Stimulated activated naive CD8-positive, alpha-beta T cell treated with anti-CD3 and anti-CD28 coated beads, Interleukin-15, Interleukin-2, amounts not matched to agents 100 U/mL and 50 U/mL, for 24 hours (primary cell): ENCODE measurements around the gene KIF12.
A peak's percentile ranks its signal among the peaks of the same experiment; 100 is the strongest.

ENCODE experiments used
- ATAC-seq: fragments of 150-1000 bp; cut with Tn5 transposase; one replicate; pipeline ENCODE4 v1.10.0; 2021
- DNase-seq: peaks from one replicate; pipeline ENCODE4 v3.0.0; 2021

KIF12 gene

GRCh38 chr9:114123031-114123977 lies 24.2 kb upstream of the KIF12 start:
- DNase-seq (no peak), ATAC-seq (no peak)

DNA sequence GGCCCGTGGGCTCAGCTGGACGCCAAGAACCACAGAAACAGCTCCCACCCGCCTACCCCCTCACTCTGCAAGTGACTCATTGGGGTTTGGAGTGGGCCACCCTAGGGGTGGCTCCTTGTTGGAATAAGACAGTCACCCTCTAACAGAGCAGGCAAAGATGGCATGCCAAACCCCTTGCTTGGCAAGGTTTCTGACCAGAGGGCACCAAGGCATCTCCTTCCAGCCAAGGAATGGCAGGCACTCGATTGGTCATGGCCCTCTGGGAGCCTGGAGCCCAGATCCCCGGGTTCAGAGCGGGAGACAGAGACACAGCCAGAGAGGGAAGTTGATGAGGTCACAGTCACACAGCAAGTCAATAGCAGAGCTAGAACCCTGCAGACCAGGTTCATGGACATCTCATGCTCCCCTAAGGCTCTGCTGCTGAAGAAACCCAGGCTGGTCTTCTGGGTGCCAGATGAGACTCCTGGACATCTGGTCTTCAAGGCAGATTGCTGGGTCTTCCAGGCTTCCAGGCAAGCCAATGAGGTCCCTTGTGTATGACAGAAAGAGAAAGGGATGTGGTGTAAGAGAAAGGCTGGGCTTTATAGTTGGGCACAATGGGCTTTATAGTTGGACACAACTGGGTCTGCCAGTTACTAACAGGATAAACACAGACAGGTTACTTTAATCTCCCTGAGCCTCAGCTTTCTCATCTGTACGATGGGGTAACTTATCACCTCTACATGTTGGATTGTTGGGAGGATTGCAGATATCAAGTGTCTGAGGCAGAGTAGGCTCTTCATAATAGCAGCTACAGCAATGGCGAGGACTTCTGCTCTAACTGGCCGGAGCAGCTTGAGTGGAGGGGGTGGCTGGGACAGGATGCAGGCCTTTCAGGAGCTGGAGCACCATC lies 23.3 kb upstream of the KIF12 start:
- ATAC-seq, result no peak

DNA sequence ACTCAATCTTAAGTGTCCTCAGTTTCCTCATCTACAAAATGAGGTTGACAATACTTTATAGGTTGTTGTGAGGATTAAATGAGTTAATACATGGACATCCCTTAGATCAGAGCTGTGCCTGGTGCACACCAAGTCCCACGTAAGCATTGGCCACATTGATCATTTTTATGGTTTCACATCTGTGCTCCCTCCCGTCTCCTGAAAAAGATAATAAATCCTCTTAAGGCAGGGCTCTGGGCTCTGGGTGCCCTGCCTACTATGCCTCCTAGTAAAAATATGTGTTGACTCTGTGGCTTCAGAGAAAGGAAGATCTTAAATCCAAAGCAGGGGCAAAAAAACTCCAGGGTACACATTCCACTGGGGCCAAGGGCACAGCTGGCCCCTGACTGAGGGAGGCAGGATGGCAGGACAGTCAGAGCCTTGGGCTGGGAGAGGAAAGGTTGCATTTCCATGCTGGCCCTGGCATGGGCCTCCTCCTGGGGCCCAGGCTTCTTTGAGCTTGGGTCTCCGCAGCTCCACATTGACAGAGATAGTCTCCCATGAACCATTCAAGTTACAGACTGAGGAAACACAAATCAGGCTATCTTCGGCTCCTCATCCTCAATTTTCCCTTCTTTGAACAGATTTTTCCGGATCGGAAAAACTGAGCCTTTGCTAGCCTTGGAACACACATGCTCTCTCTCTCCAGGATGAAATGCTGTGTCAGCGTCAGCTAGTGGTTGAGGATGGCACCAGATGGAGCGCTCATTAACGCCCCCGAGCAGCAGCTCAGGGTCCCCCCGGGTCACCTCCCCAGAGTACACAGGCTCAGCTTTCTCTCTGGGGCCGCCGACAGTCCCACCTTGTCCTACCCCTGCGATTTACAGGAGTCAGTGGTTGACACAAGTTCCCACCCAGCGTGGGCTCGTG lies 22.4 kb upstream of the KIF12 start:
- DNase-seq (no peak), ATAC-seq (no peak)

More for the DNA sequence above, 23.3 kb upstream of the KIF12 start:
- no peak for DNase-seq

DNA sequence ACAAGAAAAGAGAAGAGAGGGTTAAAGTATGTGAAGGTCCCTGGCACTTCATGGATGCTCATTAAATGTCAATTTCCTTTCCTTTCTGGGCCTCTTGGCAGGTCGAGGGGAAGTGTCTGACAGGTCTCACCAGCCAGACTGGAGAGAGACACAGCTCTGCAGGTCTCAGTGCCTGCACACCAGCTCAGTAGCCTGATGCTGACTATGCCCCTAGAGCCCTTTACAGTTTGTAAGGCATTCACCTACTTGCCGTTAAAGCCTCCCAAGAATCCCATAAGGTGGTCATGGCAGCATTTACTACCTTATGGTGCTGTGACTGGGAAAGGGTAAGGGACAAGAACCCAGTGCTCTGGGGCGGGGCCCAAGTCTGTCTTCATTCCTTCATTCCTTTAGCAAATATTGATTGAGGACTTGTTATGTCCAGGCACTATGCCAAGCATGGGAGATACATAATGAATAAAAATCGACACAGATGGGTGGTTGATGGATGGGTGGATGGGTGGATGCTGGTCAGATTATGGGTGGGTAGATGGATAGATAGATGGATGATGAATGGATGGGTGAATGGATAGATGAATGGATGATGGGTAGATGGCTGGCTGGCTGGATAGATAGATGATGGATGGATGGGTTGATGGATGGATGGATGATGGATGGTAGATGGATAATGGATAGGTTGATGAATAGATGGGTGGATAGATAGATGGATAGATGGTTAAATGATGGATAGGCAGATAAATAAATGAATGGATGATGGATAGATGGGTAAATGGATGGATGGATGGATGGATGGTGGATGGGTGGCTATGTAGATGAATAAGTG lies 21.3 kb upstream of the KIF12 start:
- ATAC-seq, result no peak

GRCh38 chr9:114119242-114120191 lies 20.4 kb upstream of the KIF12 start:
- no peak for DNase-seq
- no peak for ATAC-seq

More for the DNA sequence above, 21.3 kb upstream of the KIF12 start:
- DNase-seq, result no peak

GRCh38 chr9:114117996-114118830 lies 19.1 kb upstream of the KIF12 start:
- ATAC-seq, result no peak

DNA sequence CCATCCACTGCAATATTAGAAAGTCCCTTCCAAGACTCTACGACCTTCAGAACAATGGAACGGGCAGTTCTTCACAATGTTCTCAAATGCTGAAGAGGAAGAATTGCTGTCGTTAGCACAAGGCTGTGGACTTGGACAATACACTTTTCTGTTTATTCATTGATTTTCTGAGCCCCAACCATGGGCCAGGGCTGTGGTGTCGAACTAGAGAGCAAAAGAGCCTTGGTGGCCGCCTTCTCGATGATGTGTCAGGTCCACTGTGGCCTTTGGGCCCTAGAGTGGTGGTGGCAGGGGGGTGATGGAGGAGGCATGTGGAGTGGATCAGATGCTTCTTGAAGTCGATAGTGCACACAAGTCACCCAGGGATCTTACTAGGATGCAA lies 18.5 kb upstream of the KIF12 start:
- no peak for DNase-seq
- no peak for ATAC-seq

More at GRCh38 chr9:114117996-114118830, 19.1 kb upstream of the KIF12 start:
- DNase-seq, result no peak

- ATAC-seq, result no peak
- DNase-seq, result no peak
Observed at GRCh38 chr9:114116126-114116747, 17.1 kb upstream of the KIF12 start.

- ATAC-seq, result no peak
- no peak for DNase-seq
Observed at GRCh38 chr9:114115654-114116125, 16.6 kb upstream of the KIF12 start.

DNA sequence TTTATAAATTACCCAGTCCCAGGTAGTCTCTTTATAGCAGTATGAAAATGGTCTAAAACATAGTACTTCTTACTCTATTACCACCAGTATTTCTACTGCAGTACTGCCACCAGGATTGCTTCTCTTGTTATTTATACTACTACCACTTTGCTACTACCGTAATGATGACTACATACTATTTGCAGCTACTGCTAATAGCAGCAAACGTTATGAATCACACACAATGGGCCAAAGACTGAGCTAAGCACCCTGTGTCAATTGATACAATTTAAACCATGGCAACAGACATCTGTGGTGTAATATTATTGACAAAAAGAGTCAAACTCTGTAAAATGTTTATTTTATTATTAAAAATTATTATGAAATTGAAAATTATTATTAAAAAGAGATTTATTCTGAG lies 15.3 kb upstream of the KIF12 start:
- DNase-seq, result no peak
- no peak for ATAC-seq

- no peak for DNase-seq
Observed at GRCh38 chr9:114112778-114113584, 13.9 kb upstream of the KIF12 start.

DNA sequence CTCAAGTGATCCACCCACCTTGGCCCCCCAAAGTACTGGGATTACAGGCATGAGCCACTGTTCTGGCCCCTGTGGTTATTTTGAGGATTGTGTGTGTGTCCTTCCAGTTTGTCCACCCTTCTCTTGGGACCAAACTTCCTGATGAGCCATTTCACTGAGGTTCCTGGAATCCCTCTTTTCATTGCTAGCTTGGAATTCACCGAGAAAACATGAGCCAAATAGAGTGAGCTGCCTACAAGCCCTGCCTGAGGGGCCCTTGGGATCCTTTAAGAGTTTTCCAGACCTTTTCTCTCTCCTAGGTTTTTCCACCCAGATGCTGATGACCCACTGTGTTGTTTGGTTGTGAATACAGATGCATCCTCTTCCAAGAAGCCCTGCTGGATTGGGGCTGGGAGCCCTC lies 13.2 kb upstream of the KIF12 start:
- DNase-seq, result no peak

More at GRCh38 chr9:114112778-114113584, 13.9 kb upstream of the KIF12 start:
- no peak for ATAC-seq

DNA sequence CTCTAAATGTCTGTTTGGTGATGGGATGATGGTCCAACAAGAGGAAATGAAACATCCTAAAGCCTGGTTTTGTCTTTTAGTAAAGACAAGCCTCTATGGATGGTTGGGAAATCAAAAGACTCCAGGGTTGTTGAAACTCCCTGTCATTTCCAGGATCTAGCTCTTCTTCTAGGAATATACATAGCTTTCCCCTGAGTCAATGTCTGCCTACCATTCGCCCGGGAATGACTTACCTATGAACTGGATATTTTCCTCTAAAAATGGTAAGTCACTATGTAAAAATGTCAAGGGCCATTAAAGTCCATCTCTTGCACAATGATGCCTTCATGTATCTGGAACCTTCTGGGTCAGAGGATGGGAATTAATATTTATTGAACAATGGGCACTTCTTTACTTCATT lies 11.1 kb upstream of the KIF12 start:
- ATAC-seq, result no peak
- DNase-seq, result no peak

More for the DNA sequence above, 13.2 kb upstream of the KIF12 start:
- no peak for ATAC-seq

GRCh38 chr9:114109124-114109523 lies 10.0 kb upstream of the KIF12 start:
- no peak for ATAC-seq

GRCh38 chr9:114108016-114108833 lies 9.1 kb upstream of the KIF12 start:
- peak; percentile 81 for ATAC-seq
- peak; percentile 74 for DNase-seq

More at GRCh38 chr9:114109124-114109523, 10.0 kb upstream of the KIF12 start:
- DNase-seq, result no peak

DNA sequence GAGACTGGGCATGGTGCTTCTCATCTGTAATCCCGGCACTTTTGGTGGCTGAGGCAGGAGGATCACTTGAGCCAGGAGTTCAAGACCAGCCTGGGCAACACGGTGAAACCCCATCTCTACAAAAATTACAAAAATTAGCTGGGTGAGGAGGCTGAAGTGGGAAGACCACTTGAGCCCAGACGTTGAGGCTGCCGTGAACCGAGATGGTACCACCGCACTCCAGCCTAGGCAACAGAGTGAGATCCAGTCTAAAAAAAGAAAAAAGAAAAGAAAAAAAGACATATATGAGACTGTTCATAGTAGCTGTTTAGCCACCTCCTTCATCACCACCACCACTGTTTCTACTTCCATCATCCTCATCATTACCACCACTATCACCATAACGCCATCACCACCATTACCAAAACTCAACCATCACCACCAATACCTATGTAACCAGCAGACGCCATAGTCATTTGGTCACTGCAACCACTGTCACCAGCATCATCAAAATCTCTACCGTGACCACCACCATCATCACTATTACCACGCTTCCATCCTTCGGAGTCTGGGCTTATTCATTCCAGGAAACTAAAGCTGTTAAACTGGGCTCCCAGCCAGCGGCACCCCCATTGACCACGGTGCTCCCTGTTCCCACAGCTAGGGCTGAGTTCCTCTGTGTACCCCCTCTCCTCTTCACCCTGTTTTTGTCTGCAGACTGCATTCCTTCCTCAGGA lies 8.4 kb upstream of the KIF12 start:
- DNase-seq (no peak), ATAC-seq (no peak)
